GM18520 (cell line): ENCODE results near the gene FUT2.
"Not testable (repeated sequence)": the region's sequence is repeated elsewhere in the genome, so short reads cannot be mapped to it uniquely, and the experiment has no call there.

ENCODE experiments used
- ATAC-seq: cut with Tn5 transposase; IDR thresholded peaks from one replicate; pipeline ENCODE4 v1.9.1; 2021; ENCODE audit not compliant: unreplicated experiment

Gene FUT2

DNA sequence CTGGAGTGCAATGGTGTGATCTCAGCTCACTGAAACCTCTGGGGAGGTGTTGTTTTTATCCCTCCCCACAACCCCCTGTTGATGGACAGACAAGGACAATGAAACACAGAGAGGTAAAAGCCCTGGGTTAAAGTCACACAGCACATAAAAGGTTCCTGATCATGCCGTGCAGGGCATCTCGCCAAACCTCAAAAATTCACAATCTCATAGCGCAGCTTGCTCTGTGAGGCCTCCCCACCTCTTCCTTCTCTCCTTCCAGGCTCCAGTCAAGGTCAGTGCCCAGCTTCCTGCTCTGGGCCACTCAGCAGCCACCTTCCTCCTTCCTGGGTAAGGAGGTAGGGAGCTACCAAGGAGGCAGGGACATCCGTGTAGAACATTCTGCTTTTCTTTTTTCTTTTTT lies 2.3 kb downstream of the FUT2 start:
- no peak for ATAC-seq

DNA sequence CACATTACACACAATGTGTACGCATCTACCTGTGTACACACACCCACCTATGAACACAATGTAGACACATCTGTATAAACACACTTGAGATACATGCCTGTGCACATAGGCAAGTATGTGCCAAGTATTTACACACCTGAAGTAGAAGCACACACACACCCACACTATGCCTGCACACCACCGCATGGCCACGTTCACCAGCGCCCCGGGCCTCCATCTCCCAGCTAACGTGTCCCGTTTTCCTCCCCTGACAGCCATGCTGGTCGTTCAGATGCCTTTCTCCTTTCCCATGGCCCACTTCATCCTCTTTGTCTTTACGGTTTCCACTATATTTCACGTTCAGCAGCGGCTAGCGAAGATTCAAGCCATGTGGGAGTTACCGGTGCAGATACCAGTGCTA lies 6.9 kb downstream of the FUT2 start:
- no peak for ATAC-seq

- ATAC-seq, result no peak
Measured at GRCh38 chr19:48703316-48703715, 7.5 kb downstream of the FUT2 start.

DNA sequence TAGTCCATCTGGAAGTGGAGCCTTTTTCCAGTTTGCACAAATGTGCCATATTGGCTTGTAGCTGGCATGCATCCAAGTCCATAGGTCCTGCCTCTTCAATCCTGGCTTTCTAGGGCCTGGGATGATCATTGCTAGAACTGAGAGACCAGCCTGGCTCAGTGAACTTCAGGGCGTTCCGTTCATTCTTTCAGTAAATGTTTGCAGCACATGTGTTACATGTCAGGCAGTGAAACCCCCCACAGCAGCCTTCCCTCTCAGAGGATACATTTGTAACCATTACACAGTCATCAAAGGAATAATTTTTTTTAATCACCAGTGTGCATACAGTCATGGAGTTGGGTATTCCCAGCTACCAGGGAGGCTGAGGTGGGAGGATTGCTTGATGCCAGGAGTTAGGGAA lies 9.7 kb downstream of the FUT2 start:
- ATAC-seq, result no peak

DNA sequence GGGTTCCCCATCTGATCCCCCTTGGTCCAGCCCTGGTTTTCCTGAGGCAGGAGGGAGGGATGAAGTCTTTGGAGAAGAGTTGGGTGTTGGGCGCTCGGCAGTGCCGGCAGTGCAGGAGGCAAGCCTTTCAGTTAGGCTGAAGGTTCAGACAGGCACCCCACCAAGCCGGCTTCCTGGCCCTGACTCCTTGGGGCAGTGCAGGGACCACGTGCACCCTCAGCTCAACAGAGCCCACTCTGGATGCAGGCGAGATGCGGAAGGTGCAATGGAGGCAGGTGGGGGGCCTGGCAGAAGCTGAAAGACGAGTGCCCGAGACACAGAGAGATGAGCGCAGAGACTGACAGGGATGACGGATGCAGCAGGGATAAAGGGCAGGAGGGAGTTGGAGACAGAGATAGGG lies 12.7 kb downstream of the FUT2 start:
- no peak for ATAC-seq

DNA sequence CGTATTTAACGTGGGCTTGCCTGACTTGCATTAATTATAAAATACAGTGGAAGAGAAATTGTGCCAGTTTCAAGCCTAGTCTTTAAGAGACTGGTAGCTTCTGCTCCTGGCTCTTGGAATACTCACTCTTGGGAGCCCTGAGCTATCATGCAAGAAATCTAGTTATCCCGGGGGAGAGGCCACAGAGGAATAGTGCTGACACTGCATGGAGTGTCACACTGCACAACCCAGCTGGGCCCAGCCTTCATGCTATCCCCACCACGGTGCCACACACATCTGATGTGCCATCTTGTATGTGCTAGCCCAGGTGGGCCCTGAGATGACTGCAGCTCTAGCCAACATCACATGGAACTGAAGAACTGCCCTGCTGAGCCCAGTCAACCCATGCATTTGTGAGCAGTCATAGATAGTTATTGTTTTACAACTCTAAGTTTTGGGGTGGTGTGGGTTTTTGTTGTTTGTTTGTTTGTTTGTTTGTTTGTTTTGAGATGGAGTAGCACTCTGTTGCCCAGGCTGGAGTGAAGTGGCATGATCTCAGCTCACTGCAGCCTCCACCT lies 15.4 kb downstream of the FUT2 start:
- ATAC-seq, result no peak

- no peak for ATAC-seq
Measured at GRCh38 chr19:48713041-48713863, 17.5 kb downstream of the FUT2 start.

DNA sequence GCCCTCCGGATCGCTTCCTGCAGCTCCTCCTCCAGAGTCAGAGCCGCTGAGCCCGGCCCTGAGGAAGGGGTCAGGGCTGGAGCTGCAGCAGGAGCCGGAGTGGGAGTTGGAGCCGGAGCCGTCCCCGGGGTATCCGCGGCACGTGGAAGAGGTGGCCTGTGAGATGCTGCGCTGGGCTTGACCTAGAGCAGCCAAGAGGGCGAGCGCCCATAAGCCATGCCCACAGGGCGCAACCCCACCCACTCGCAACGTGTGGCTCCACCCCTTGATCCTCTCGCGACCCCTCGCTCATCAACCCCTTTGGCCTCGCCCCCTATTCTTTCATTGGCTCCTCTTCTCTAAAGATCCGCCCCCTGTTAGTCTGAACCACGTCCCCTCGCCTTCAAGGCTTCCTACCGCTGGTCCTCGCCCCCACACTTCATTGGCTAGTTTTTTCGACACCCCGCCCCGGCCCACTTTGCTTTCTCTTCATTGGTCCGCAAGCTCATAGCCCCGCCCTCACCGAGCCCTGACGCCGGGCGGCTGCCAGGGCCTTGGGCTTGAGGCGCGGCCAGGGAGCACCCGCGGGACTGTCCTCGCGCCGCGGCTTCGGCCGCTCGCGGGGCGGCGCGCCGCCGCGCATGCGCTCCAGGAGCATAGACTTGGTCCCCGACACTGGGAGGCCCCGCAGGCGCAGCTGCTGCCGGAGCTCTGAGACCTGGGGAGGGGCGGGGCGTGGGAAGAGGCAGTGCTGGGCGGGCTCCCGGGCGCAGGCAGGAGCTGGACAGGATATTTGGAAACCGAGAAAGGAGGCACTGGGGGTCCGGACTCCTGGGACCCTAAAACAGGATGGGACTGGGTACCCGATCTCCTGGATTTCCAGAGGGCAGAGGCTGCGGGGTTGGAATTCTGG lies 18.3 kb downstream of the FUT2 start:
- ATAC-seq, result peak; percentile 86

DNA sequence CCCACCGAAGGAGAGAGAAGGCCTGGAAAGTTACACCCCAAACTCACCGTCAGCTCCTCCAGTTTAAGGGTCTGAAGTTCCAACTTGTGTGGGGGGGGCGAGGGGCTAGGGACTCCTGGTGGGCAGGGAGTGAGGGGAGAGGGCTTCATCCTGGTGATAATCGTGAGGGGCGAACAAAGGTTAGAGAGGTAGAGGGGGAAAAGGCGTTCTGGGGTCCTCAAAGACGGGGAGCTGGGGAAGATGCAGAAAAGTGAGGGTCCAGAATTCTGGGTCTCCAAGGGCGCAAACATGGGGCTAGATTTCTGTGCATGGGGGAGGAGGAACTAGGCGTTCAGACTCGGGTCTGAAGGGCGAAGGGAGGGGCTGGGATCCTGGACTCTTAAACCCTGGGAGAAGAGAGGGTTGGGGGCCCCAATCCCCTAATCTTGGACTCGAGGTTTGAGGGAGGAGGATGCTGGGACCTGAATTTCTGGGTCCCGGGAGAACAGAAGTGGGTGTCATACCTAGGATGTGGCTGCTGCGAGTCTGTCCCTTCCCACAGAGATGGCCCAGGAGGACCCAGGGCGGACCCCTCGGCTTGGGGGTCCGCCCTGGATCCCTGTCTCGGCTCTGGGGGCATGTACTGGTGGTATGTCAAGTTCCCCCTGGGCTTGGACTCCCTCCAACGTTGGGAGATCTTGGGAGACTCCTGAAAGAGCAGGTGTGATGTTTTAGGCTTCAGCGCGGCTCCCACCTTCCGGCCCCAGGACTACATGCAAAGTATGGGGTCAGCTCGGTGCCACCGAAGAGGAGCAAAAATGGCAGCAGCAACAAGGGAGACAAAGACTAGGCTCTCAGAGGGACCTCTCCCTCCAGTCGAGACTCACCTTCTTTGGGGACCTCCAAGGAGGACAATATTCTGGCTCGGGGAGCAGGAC lies 19.2 kb downstream of the FUT2 start:
- ATAC-seq, result no peak

DNA sequence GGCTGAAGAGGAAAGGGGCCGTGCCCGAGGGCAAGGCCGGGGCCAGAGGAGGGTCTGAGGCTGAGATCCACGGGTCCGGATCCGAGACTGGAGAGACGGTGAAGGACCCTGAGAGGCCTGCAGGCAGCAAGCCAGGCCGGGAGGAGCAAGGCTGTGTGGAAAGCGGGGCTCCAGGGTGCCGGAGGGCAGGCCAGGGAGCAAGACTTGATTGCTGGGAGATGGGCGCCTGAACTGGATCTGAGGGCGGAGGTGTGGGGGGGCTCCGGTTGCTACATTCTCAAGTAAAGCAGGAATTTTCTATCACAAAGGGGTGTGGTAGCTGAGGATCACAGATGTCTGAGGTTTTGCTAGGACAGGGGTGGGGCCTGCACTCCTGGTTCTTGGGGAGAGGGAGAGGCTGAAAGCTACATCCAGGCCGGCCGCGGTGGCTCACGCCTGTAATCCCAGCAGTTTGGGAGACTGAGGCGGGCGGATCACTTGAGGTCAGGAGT lies 20.0 kb downstream of the FUT2 start:
- no peak for ATAC-seq

DNA sequence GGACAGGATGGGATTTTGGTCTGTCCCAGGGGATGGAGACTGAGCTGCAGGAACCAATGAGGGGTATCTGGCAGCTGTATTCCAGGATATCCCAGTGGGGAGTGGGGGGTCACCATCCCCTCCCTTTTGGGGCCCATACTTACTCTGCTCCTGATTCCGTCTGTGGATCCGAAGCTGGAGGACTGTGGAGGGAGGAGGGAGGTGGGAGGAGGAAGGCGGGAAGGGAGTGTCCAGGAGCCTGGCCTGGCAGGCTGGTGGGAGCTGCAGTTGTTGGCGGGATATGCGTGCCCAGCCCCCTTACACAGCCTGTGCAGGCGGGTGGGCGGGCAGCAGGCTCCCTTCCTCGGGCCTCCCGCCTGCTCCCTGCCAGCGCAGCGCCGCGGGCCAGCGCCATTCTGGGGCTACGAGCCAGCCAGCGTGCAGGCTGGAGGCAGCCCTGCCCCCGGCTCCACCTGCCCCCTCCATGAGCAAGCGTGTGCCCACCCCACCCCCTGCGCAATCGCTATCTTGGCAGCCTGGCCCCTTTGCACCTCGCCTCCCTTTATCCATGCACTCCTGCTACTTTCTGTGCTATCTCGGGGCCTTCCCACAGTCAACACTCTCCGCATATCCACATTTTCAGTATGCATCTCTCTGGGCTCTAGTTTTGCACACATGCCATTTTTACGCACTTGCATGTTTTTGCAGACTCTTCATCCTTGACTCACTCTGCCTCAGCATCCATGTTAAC lies 21.0 kb downstream of the FUT2 start:
- ATAC-seq, result no peak

DNA sequence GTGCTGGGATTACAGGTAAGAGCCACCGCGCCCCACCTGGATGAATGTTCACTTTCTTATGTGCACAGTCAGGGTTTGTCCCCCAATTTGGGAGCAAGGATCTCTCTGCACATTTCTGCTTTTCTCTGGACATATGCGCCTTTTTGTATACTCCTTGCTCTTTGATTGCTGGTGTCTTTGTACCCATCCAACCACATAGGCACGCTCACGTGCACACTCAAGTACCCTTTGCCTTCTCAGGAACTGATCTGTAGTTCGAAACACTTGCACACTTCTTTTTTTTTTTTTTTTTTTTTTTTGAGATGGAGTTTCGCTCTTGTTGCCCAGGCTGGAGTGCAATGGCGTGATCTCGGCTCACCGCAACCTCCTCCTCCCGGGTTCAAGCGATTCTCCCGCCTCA lies 22.3 kb downstream of the FUT2 start:
- not testable (repeated sequence) for ATAC-seq

DNA sequence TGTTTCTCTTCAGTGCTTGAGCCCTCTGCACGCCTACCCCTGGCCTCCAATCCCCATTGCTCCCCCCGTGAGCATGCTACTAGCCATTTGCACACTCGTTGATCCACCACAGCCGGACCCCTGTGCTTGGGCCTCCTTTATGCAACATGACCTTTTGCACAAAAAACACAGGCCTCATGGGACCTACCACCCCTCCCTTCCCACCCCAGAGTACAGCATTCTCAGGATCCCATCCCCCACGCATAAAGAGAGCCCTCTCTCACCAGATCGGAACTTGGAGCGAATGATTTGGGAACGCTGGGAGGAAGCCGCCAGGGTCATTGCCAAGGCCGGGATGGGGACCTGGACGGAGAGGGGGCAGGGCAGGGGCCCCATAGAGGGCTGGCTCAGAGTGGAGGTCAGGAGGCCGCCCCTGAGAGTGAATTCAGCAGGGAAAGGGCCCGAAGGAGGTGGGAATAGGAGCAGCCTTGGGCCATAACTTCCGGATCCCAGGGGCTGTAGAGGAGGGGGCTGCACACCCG lies 23.0 kb downstream of the FUT2 start:
- no peak for ATAC-seq

DNA sequence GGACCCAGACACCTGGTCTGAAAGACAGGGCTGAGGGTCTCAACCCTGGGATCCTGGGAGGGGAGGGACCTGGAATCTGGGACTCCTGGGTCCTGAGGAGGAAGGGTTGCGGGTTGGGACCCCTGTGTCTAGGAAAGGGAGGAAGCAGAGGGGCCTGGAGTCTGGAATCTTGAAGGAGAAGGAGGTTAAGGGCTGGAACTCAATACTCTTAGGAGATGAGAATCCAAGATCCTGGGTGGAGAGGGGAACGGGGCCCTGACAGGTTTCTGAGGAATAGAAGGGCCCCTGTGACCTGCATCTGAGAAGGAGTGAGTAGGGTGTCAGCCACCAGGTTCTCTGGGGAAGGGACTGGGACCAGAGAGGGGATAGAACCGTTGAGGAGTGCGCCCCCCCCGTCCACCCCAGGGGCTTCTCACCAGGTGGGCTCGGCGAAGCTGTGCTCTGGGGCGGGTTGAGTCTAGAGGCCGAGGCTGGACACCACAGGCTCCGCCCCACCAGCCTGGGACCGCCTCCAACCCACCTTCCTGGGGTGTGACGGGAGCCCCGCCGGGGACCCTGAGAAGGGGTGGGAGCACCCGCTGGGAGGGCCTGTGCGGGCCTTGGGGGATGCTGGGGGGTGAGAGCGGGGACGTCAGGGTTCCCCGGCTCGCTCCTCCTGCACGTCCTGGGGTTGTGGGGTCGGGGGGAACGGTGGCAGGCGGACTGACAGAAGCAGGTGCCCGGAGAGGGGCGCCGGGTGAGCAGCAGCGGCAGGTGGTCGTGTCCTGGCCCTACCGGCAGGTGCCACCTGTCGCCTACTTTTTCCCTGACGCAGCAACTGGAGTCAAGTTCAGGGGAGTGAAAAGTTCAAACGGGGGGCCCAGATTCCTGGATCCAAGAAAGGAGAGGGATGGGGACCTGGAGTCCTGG lies 23.7 kb downstream of the FUT2 start, which contains the start of gene MAMSTR:
TSS of gene MAMSTR (minus strand) at position 463 of the 909 bp plus-strand sequence. CDS start 694 bp downstream, outside the sequence.
- ATAC-seq, result no peak

DNA sequence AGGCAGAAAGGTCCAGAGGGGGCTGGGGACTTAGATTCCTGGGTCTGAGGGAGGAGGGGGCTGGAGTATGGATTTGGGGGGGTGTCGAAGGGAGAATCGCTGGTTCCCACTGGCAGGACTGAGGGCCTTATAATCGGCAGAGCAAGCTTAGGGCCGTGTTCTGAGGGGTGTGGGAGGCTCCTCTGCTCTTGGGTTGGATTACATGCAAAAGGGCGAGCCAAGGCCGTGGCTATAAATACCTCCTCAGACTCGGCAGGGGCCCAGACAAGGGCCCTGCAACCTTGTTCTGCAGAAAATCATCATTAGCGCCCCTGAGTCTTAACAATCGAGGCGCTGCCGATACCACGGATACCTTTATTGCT lies 24.5 kb downstream of the FUT2 start:
- ATAC-seq, result no peak

DNA sequence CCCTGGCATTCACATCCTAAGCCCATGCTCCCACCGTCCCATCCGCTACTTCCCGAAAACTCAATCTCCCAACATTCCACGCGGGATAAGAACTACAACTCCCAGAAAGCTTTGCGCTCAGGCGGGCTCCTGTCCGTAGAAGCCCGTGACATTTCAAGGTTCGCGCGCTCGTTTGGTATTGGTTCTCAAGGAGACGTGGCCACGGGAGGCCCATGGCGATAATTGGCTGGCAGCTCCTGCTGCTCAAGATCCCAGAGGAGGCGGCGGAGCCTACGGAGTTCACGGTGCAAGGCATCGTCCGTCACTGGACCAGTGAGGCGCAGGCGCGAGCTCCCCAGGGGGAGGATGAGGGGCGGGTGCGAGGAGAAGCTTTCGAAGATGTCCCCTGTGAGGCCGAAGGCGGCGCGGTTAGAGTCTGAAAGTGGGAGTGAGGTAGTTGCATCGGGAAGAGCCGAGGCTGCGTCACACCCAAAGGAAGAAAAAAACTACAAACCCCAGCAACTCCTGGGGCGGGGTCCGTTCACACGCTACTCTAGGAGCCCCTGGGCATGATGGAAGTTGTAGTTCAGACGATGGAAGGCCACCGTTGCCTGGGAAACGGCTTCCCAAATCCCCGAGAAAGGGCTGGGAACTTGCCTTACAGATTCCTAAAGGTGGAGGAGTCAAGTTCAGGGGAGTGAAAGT lies 25.0 kb downstream of the FUT2 start:
- peak; percentile 78 for ATAC-seq

DNA sequence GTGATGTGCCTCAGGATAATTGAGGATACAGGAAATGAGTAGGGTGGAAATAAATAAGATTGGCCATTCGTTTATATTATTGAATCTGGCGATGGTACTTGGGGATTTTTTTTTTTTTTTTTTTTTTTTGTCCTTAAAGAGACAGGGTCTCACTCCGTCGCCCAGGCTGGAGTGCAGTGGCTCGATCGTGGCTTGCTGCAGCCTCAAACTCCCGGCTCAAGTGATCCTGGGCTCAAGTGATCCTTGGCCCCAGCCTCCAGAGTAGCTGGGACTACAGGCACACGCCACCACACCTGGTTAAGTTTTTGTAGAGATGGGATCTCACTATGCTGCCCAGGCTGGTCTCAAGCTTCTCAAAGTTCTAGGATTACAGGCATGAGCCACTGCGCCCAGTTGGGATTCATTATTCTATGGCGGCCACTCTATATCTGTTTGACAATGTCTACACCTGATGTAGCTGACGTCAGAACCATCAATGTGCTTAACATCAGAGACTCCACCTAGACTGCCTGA lies 26.5 kb downstream of the FUT2 start:
- ATAC-seq, result no peak
